SK-N-SH treated with all-trans-retinoic acid at 6 μM for 48 hours (cell line): ENCODE data around the gene TSHZ2.
A peak's percentile ranks its signal among the peaks of the same experiment; 100 is the strongest.

Experiments
- ATAC-seq: fragments of 200-7000 bp; cut with Tn5 transposase; 3 replicates; pipeline ENCODE4 v1.9.1; 2020; ENCODE audit warnings: mild to moderate bottlenecking, moderate library complexity
- ARNTL ChIP-seq: fragments of 450-650 bp; formaldehyde crosslinking; IDR thresholded peaks from 2 replicates; pipeline ENCODE4 v1.5.0; 2020; ENCODE audit warnings: low read depth, mild to moderate bottlenecking, moderate library complexity, borderline replicate concordance
- BACH2 ChIP-seq: fragments of 250-450 bp; sonication (Bioruptor Pico); IDR thresholded peaks from 2 replicates; pipeline ENCODE4 v1.9.0; 2021; ENCODE audit warnings: mild to moderate bottlenecking, borderline replicate concordance
- CSRNP3 ChIP-seq: fragments of 250-450 bp; sonication (Bioruptor Pico); IDR thresholded peaks from 2 replicates; pipeline ENCODE4 v1.5.1; 2021; ENCODE audit warnings: mild to moderate bottlenecking, moderate library complexity
- ESRRG ChIP-seq: fragments of 250-450 bp; sonication (Bioruptor Pico); IDR thresholded peaks from 2 replicates; pipeline ENCODE4 v1.6.1; 2021; ENCODE audit warnings: mild to moderate bottlenecking
- GLIS3 ChIP-seq: fragments of 250-450 bp; sonication (Bioruptor Pico); IDR thresholded peaks from 2 replicates; pipeline ENCODE4 v1.5.0; 2020; ENCODE audit warnings: mild to moderate bottlenecking, moderate library complexity
- ISL1 ChIP-seq: fragments of 250-450 bp; sonication (Bioruptor Pico); IDR thresholded peaks from 2 replicates; pipeline ENCODE4 v2.1.2; 2022; ENCODE audit warnings: mild to moderate bottlenecking, moderate library complexity
- OSR1 ChIP-seq: fragments of 250-450 bp; sonication (Bioruptor Pico); IDR thresholded peaks from 2 replicates; pipeline ENCODE4 v1.8.0; 2022; ENCODE audit warnings: moderate library complexity, mild to moderate bottlenecking, inconsistent platforms
- PATZ1 ChIP-seq: fragments of 250-450 bp; sonication (Bioruptor Pico); IDR thresholded peaks from 2 replicates; pipeline ENCODE4 v1.8.0; 2020; ENCODE audit warnings: mild to moderate bottlenecking, moderate library complexity, borderline replicate concordance
- POU6F1 ChIP-seq: fragments of 250-450 bp; sonication (Bioruptor Pico); IDR thresholded peaks from 2 replicates; pipeline ENCODE4 v1.8.0; 2021; ENCODE audit warnings: low read depth, mild to moderate bottlenecking, moderate library complexity, borderline replicate concordance
- PPARA ChIP-seq: fragments of 250-450 bp; sonication (Bioruptor Pico); IDR thresholded peaks from 2 replicates; pipeline ENCODE4 v1.5.0; 2020; ENCODE audit warnings: mild to moderate bottlenecking, borderline replicate concordance
- RARB ChIP-seq: fragments of 250-450 bp; sonication (Bioruptor Pico); IDR thresholded peaks from 2 replicates; pipeline ENCODE4 v1.8.0; 2021; ENCODE audit warnings: mild to moderate bottlenecking, moderate library complexity
- SNAI2 ChIP-seq: fragments of 250-450 bp; sonication (Bioruptor Pico); IDR thresholded peaks from 2 replicates; pipeline ENCODE4 v1.5.0; 2020; ENCODE audit warnings: mild to moderate bottlenecking, moderate library complexity
- TCF4 ChIP-seq: fragments of 250-450 bp; sonication (Bioruptor Pico); IDR thresholded peaks from 2 replicates; pipeline ENCODE4 v1.8.0; 2021; ENCODE audit warnings: mild to moderate bottlenecking, moderate library complexity, borderline replicate concordance
- TSHZ2 ChIP-seq: fragments of 250-450 bp; sonication (Bioruptor Pico); IDR thresholded peaks from 2 replicates; pipeline ENCODE4 v1.5.0; 2020; ENCODE audit warnings: mild to moderate bottlenecking, moderate library complexity
- ZC3H10 ChIP-seq: fragments of 250-450 bp; sonication (Bioruptor Pico); IDR thresholded peaks from 2 replicates; pipeline ENCODE4 v1.5.1; 2021; ENCODE audit warnings: mild to moderate bottlenecking, moderate library complexity
- ZFP3 ChIP-seq: fragments of 250-450 bp; sonication (Bioruptor Pico); IDR thresholded peaks from 2 replicates; pipeline ENCODE4 v1.5.0; 2020; ENCODE audit warnings: mild to moderate bottlenecking, moderate library complexity
- ZFP30 ChIP-seq: fragments of 450-650 bp; formaldehyde crosslinking; IDR thresholded peaks from 2 replicates; pipeline ENCODE4 v1.5.0; 2022; ENCODE audit warnings: mild to moderate bottlenecking, moderate library complexity
- ZNF565 ChIP-seq: fragments of 450-650 bp; formaldehyde crosslinking; conservative IDR thresholded peaks from 2 replicates; pipeline ENCODE4 v1.5.0; 2020; ENCODE audit warnings: low read depth, mild to moderate bottlenecking, moderate library complexity
- ZNF70 ChIP-seq: fragments of 450-650 bp; formaldehyde crosslinking; IDR thresholded peaks from 2 replicates; pipeline ENCODE4 v1.5.0; 2020; ENCODE audit warnings: mild to moderate bottlenecking, moderate library complexity
- ZNF8 ChIP-seq: fragments of 450-650 bp; formaldehyde crosslinking; IDR thresholded peaks from 2 replicates; pipeline ENCODE4 v1.5.0; 2020; ENCODE audit warnings: mild to moderate bottlenecking, moderate library complexity

The TSHZ2 gene

GRCh38 chr20:53216478-53216855, 244.3 kb downstream of the TSHZ2 start:
- no peak for TF ChIP-seq OSR1
- no peak for TF ChIP-seq GLIS3 (CRISPR knock-in tag)
- TF ChIP-seq PATZ1 (CRISPR knock-in tag): no peak
- no peak for TF ChIP-seq TSHZ2
- ATAC-seq: no peak

GRCh38 chr20:53216856-53217576, 244.9 kb downstream of the TSHZ2 start:
- ATAC-seq: peak; percentile 86
- TF ChIP-seq PATZ1 (CRISPR knock-in tag) (no peak), ZNF8 (no peak), RARB (CRISPR knock-in tag) (no peak), GLIS3 (CRISPR knock-in tag) (no peak)
- TF ChIP-seq, all 23 proteins: peak for 0

GRCh38 chr20:53220482-53221307, 248.5 kb downstream of the TSHZ2 start:
- no peak for TF ChIP-seq ZNF70 (CRISPR knock-in tag)
- TF ChIP-seq GLIS3 (CRISPR knock-in tag): no peak
- TF ChIP-seq OSR1: no peak
- no peak for TF ChIP-seq ARNTL (CRISPR knock-in tag)
- TF ChIP-seq ZC3H10: no peak
- TF ChIP-seq ZFP3 (CRISPR knock-in tag): no peak
- TF ChIP-seq PPARA: no peak
- no peak for TF ChIP-seq ESRRG (CRISPR knock-in tag)
- no peak for TF ChIP-seq ISL1 (CRISPR knock-in tag)
- TF ChIP-seq RARB (CRISPR knock-in tag): no peak
- no peak for TF ChIP-seq ZNF565
- no peak for TF ChIP-seq TCF4
- no peak for TF ChIP-seq ZFP30
- no peak for TF ChIP-seq SNAI2
- TF ChIP-seq PATZ1 (CRISPR knock-in tag): no peak
- no peak for TF ChIP-seq ZNF8
- no peak for TF ChIP-seq POU6F1 (CRISPR knock-in tag)
- no peak for TF ChIP-seq CSRNP3 (CRISPR knock-in tag)
- TF ChIP-seq BACH2 (CRISPR knock-in tag): no peak
- no peak for TF ChIP-seq TSHZ2
- ATAC-seq: no peak
